ENCODE results near the gene SF3B1.

GRCh38 chr2:197357986-197358385 lies 76.8 kb downstream of the SF3B1 start:
- no peak for TF ChIP-seq CTCF (conservative IDR thresholded peaks at IDR 0.05)
- TF ChIP-seq EZH2 (IDR thresholded peaks at IDR 0.05; ENCODE audit: low read depth): no peak
